SH-SY5Y (cell line): Measurements from ENCODE around the gene TPP2.

Experiments
- GATA2 ChIP-seq: IDR thresholded peaks from 2 replicates; pipeline ENCODE4 v1.6.1; 2011; ENCODE audit warnings: mild to moderate bottlenecking, low read depth, low read length
- GATA3 ChIP-seq: IDR thresholded peaks from 2 replicates; pipeline ENCODE4 v1.6.1; 2011; ENCODE audit warnings: low read depth, mild to moderate bottlenecking, low read length, moderate library complexity

GRCh38 chr13:102675115-102675514 is 78.3 kb downstream of the TPP2 start:
- no peak for TF ChIP-seq GATA2
- no peak for TF ChIP-seq GATA3
